Limb (tissue), 2 donors: ENCODE measurements around the gene ST8SIA5.

ENCODE experiments used
- DNase-seq, 2 donors: peaks; one replicate each; pipeline ENCODE4 v3.0.0-alpha.2; 2016; ENCODE audit errors: extremely low spot score in 2 of 2

ST8SIA5 gene

DNA sequence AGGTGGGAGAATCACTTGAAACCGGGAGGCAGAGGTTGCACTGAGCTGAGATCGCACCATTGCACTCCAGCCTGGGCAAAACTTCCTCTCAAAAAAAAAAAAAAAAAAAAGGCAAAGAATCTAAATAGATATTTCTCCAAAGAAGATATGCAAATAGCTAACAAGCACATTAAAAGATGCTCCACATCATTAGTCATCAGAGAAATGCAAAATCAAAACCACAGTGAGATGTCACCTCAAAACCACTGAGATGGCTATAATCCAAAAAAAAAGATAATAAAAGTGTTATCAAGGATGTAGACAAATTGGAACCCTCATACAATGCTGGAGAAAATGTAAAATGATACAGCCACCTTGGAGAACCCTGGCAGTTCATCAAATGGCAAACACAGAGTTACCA, 8.4 kb downstream of the ST8SIA5 start:
- no peak for DNase-seq

DNA sequence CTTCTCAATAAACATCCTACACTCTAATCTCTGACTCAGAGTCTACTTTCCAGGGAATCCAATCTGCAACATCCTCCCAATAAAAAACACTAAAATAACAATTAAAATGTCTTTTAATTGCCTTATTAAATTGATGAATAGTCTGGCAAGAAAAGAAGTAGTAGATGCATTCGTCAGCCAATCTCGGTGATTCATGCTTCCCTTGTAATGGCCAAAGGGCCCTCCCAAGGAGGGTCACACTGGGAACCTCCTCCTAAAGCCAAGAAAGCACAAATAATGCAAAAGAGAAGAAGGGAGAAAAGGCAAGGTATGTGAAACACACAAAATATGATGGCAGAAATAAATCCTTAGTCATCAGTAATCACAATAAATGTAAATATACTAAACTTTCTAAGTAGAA, 16.8 kb downstream of the ST8SIA5 start:
- no peak for DNase-seq

DNA sequence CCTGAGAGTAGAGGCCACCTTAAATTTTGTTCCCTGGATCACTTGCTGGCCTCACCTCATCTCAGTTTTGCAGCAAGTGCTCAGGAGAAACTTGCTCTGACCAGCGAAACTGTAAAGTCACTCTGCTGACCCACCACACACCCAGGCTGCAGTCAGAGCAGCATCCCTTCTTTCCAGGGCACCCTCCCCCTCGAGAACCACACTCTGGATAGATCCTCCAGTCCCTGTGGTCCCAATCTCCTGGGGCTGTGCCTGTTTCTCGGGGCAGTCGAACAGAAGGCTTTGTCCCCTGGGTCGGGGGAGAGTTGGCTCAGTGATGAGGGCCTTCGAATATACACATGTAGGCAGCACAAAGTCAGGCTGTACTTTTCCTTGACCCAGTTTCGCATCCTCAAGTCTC, 18.4 kb downstream of the ST8SIA5 start:
- DNase-seq = no peak

DNA sequence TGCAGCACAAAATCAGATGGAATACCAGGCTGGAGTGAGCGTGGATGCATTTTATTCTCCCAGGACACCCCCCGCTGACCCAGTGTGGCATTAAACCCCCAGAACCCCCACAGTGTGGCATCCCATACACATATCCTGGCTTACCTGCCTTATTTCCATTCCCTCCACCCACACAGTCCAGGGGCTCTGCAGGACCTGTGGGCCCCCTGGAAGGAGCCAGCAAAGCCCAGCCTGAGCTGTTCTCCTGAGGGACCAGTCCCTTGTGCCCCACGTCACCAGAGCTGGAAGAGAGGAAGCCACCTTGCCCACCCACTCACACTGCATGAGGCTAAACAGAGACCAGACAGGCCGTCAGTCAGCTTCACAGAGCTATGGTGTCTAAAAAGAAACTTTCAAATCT, 20.1 kb downstream of the ST8SIA5 start:
- no peak for DNase-seq

DNA sequence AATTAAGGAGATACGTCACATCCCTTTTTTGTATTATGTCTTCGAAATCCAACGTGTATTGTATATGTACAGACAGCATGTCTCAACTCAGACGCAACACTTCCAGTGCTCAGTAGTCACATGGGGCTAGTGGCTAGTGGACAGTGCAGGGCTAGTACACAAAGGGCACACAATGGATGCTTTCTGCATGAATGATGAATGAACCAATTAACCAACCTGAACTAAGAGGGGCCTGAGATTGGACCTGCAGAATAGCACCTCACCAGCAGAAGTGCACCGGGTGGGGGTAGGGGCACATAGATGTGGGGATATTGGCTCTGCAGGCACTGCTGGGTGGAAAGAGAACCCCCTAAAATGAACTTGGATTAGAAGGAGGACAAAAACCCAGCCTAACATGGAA, 20.7 kb downstream of the ST8SIA5 start:
- DNase-seq = no peak

DNA sequence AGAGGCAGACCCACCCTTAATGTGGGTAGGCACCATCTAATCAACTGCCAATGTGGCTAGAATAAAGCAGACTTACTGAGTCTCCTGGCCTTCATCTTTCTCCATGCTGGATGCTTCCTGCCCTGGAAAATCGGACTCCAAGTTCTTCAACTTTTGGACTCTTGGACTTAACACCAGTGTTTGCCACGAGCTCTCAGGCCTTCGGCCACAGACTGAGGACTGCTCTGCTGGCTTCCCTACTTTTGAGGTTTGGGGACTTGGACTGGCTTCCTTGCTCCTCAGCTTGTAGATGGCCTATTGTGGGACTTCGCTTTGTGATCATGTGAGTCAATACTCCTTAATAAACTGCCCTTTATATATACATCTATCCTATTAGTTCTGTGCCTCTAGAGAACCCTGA, 21.9 kb downstream of the ST8SIA5 start:
- DNase-seq = no peak

DNA sequence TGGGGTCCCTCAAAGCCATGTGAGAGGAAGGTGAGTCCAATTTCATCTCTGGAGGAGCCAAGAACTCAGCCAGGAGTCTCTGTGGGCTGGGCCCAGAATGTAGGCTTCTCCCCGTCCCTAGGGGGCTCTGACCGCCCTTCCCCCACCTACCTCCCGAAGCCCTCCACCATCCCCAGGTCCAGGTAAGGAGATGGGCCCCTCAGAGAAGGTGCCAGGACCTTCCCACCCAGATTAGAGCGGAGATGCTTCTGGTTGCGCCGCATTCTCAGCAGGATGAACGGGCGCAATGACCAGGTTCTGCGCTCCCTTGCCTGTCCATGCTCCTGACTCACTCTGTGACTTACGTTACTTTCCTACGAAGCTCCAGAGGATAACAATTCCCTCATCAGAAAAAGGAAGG, 23.0 kb downstream of the ST8SIA5 start:
- DNase-seq = no peak

DNA sequence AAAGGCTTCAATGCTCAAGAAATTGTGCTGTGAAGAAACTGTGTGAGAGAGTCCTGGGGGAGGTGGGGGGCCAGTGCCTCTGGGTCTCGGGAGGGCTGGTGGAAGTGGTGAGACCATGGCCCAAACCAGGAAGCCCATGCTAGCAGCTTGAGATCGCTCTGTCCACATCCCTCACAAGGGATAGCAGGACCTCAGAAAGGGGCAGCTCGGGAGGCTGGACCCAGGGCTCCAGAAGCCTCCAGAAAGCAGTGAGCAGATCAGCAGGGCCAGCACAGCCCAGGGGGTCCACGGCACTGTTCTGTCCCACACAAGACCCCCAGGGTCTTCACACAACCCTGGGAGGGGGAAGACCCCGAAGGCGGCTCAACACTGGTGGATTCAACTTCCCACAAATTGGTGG, 24.1 kb downstream of the ST8SIA5 start:
- DNase-seq = no peak

DNA sequence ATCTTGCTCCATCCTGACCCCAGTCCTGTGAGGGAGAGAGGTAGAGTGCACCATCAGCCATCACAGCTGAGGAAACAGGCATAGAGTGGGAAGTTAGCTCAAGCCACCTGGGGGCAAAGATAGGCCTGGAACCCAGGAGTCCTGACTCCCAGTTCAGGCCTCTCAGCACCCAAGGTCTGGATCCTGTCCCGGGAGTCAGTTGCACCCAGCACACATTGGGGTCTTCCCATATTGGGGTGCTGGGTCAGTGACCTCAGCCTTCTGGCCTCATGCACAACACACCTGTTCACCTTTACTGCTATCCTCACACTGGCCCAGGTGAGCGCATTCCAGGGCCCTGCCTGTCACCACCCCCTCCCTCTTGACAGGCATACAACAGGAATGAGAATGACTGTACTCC, 24.7 kb downstream of the ST8SIA5 start:
- no peak for DNase-seq

DNA sequence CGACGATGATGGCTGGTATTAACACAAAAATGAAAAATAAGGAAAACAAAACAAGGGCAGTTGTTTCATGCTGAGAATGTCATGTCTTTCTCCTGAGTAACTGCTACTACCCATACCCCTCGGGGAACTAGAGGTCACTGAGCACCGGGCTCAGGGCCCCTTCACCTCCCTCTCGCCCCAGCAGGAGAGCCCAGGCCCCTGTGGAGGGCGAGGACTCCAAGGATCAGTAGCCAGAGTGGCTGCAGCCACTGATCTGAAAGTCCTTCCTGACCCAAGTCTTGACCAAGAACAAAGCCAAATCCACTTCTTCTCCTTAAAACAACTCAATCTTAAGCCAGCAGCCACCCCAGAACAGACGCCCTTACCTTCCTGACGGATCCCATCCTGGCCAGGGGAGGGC, 25.5 kb downstream of the ST8SIA5 start:
- DNase-seq = no peak

DNA sequence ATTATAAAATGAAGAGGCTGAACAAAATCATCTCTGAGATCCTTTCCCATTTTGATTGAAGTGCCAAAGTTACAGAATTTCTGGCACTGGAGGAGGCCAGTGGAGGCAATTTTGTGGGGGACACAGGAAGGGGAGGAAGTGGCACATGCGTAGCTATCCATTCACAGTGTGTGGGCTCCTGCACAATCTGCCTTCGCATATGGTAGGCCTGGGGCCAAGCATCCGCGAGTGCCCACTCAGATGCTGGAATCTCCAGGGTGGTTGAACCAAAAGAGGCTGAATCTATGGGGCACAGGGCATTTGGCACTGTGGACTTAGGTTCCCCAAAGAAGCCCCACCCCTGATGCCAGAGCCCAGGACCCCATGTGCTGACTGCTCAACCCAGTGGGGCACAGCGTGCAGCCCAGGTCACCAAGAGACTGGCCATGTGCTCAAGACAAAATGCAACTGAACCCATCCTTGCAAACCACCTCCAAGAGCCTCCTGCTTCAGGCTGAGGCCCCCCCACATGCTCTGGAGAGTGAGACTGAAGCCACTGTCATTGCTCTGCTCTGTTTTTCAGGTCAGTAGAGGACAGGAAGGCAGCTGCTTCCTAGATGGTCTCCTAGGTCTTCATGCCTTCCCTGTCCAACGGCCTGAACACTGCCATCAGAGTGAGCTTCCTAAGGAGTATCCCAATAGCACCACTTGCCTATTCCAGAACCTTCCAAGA, 28.5 kb downstream of the ST8SIA5 start:
- DNase-seq = no peak

DNA sequence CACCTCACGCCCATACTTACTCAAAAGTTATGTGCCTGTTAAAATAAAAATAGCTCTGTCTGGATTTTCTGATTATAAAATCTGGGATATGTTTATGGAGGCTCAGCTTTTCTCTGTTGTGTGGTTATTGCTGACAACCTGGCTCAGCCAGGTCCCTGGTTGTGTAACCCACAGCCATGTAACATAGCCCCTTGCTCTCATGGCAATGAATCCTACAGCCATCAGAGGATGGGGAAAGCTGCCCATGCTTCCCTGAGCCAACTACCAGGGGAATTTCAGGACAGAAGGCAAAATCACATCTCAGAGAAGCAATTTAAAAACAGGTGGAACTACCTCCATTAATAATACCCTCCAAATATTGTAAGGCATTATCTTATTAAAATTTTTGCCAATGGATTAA, 29.7 kb downstream of the ST8SIA5 start:
- DNase-seq = no peak

DNA sequence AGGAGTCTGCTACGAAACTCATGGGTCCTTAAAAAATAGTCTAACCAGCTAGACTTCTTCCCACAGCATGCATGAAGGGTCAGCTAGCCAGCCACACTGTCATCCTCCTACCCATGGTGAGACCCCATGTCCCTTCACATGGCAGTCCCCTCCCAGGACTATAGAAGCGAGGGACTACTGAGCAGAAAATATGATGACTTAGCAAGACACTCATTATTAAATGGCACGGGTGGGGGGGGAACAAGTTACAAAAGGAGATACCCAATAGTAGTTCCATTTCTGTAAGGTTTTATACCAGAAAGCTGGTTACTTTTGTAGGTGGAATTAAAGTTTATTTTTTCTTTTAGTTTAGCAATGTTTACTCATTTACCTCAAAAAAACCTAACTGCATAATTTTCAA, 31.5 kb downstream of the ST8SIA5 start:
- no peak for DNase-seq

DNA sequence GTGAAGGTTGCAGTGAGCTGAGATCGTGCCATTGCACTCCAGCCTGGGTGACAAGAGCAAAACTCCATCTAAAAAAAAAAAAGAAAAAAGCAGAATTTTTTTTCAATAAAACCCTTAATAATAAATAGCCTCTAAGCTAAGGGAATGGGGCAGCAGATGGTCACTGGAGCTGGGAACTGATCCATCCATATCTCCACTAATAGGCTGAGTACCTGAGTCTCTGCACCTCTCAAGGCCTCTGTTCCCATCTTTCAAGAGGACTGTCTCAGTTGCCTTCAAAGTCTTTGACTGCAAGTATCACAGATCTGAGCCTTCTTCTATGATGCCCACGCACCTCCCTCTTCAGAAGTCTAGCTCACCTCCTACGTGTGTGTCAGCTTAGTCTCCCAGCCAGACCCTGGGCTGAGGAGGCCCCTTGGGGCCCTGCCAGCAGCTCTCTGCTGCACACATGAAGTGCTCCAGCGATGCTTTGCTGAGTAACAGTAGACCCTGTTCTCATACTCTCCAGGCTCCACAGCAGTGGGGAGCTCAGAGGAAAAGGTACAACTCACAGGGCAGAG, 32.9 kb downstream of the ST8SIA5 start:
- DNase-seq = no peak

DNA sequence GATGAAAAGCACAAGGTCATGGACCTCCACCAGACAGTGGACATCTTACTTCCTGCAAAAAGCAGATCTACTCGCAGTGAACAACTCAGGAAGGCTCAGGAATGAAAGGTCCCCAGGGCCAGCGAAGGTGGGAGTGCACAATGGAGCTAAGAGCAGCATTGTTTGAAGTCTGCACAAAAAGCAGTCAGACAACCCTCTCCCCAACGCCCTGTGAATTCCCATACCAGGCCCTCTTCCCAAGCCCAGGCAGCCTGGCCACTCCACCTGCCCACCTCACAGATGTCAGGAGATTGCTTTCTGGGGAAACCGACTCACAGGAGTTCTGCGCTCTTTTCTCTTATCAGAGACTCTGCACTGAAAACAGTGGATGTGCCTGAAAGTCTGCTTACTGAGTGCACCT, 34.8 kb downstream of the ST8SIA5 start:
- no peak for DNase-seq

DNA sequence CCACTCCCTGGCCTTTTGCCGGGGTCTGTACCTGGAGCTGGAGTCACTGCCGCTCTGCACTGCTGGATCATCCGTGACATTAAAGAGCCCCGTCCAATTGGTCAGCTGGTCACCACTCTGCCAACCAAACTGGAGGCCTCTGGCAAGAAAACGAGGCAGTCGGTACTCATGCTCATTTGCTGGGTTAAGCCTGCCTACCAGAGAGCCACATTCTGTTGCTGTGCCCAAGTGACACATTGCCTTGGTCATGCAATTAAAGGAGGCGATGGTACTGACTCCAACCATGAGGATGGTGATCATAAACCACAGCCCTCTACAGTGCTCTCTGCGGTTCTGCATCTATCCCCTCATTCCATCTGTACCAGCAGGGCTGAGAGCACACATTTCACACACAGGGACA, 35.5 kb downstream of the ST8SIA5 start:
- no peak for DNase-seq

DNA sequence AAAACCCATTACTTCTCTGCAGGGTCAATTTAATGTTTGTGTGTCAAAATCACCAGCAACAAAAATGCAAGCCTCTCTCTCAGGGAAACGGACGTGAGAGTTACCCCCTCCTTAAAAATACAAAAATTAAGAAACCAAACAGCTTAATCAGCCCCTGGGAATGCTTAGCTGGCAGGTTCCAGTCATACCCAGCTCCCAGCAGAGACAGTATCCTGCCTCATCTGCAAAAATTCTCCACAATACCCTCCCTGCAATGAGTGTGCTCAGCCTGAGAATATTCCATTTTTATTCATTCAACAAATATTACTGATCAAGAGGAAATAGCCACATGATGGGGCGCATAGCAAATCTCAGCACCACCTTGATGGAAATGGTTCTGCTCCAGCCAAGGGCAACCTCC, 36.3 kb downstream of the ST8SIA5 start:
- no peak for DNase-seq

DNA sequence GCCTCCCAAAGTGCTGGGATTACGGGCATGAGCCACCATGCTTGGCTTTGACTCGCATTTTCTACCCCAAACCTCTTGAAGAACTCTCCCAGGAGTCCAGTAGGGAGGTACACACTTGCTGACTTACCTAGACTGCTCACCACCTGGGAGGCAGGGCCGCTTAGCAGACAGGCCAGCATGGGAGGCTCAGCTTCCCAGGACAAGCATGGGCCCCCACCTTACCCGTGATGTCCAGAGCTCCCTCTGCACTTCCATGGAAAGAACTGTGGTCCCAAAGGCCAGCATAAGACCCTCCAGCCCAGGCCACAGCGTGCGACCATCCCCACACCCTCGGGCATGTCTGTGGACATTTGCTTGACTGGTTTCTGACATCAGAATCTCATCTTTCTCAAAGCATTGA, 36.8 kb downstream of the ST8SIA5 start:
- DNase-seq = no peak

DNA sequence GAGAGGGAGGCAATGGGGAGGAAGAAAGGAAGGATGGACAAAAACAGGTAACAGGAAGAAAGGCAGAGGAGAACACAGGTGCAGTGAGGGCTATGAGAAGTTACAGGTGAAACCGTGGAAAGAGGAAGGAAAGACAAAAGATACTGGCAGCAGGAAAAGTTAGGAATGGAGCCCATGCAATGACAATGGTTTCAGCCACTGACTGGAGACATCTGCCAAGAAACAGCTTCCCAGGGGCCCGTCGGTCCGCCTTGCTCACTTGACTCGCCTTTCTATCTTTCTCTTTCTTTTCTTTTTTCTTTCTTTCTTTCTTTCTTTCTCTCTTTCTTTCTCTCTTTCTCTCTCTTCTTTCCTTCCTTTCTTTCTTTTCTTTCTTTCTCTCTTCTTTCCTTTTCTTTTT, 37.5 kb downstream of the ST8SIA5 start:
- DNase-seq = no peak

DNA sequence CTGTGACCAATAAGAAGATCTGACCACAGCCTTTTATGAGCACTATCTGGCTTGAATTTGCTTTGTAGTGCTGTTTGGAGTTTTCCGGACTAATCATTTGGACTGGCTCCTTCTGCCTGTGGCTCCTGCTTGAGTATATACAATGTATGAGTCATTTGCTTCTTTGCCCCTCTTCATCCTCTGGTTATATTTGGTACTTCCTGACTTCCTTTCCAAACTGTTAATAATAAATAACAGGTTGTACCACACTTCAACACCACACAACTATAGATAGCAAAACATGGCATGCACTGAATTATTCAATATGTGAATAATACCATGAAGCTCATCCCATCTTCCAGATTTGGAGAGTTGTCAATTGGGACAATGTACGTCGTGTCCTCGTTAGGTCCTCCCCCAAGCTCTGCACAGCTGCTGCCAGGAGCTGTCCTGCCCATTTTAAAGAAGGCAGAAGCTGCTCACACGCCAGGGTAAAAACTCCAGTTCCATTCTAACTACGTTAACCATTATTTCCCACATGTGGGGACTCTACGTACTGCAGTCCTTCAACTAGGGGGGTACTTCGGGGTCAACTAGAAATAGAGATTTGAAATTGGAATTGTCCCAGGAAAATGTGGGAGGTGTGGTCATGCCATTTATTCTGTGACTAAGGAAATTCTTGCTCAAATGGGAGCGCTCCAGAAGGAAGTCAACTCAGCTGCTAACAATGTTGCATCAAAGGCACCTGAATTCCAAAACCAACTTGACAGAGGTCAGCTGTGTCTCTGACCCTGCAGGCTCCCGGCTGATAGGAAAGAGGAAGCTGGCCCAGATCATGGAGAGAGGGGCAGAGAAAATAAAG, 38.1 kb downstream of the ST8SIA5 start:
- DNase-seq = no peak

DNA sequence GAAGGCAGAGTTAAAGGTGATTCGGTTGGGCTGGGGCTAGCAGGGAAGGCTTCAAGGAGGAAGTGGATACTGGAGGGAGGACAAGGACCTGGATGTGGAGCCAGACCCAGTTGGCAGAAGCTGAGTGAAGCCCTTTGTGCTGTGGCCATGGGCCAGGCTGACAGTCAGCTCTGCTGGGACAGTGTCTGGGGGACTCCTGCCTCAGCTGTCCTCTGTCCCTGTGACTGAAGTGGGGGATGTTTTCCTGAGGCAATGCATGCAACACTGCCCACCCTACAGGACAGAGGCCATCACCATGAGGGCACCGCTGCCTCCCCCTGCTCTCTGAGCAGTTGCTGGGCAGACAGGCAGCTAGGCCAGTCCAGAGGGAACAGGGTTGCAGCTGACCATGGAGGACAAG, 40.0 kb downstream of the ST8SIA5 start:
- DNase-seq = no peak

DNA sequence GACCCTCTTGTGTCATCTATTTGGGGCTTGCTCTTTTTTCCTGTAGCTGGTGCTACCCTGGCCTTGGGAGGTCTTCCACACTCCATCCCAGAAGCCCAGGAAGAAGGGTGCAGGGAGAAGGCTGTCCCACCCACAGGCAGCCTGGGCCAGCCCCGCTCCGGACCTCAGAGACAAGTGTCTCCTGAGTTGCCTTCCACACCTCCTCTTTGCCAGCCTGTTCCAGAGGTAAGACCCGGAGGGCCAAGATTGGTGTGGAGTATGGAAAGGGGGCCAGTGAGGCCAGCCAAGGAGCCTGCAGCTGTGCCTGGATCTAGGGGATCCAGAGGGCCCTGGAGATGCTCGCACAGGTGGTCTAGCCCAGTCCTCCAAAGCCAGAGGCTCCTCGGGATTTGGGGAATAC, 40.5 kb downstream of the ST8SIA5 start:
- no peak for DNase-seq

DNA sequence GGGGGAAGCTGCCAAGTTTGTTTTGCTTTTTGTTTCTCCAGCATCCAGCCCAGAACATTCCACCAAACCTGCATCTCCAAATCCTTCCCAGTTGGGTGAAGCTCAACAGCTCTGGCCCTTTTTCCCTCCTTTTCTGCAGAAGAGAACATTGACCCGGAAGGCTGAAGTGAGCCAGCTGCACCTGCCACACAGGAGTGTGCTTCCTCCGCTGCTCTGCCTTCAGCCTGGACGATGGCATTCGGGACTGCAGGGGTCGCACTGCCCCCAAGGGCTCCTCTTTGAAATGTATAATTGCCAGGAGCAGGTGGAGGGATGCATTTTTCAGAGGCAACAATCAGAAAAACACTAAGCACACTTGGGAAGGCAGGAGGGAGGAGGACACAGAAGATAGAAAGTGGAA, 41.8 kb downstream of the ST8SIA5 start:
- DNase-seq = no peak
